ENCODE data around the gene ZSCAN2. TPM values are rescaled to one million over a fixed set of nuclear protein-coding genes. Genes with fewer than 3 reads are reported as not detected.
"Not testable (repeated sequence)": the region's sequence is repeated elsewhere in the genome, so short reads cannot be mapped to it uniquely, and the experiment has no call there.

The ZSCAN2 gene
- 1 to 10 TPM; 3.0 to 4.7 TPM for total RNA-seq
- long read RNA-seq, donor 1, partial matches to known transcripts: 0 of 1 reads
- long read RNA-seq, donor 1, other reads (novel, unspliced or antisense): 1 of 1 reads
- long read RNA-seq, donor 2, partial matches to known transcripts: 0 of 4 reads
- long read RNA-seq, donor 2, other reads (novel, unspliced or antisense): 1 of 4 reads

GRCh38 chr15:84600687-84601554, at the start of gene ZSCAN2:
TSS of gene ZSCAN2 (plus strand) at chr15:84601009. CDS start at chr15:84603928, 2,919 bp downstream.
- intact Hi-C loops (cut with DNase I): loop anchor here (10.0 kb wide), 2 partner anchors 144 to 324 kb away; partner anchors contain the start of gene ZNF592 (in 1 of the 2)

DNA sequence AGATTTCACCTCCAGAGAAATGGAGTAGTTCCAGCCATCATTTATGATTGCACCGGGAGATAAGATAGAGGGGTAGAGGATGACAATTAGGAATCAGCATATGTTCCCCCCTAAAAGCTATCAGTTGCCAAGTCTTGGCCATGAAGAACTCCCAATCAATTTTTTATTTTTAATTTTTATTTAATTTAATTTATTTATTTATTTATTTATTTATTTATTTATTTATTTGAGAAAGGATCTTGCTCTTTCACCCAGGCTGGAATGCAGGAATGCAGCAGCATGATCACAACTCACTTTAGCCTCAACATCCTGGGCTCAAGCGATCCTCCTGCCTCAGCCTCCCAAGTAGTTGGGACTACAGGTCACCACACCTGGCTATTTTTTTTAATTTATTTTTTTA, 49.2 kb upstream of the ZSCAN2 start:
- intact Hi-C loops (cut with DNase I); DNase-seq (ENCODE audit: low spot score): not testable (repeated sequence)

More at GRCh38 chr15:84600687-84601554, at the start of gene ZSCAN2:
- DNase-seq (ENCODE audit: low spot score): peak; percentile 98

DNA sequence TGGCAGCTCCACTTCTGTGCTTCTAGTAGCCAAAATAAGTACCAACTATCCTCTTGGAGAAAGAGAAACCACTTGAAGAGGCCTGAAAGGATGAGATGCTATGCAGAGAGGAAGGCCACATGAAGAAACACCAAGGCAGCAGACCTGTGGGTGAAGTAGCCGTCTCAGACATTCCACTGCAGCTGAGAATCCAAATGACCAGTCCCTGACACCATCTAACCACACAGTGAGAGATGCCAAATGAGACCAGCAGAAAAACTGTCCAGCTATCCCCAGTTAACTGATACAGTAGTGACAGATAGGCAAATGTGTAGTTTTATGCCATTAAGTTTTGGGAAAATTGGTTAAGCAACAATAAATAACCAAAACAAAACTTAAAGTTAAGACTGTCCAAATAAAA, 47.9 kb upstream of the ZSCAN2 start:
- no peak for DNase-seq (ENCODE audit: low spot score)
- intact Hi-C loops (cut with DNase I): no loop called here

- intact Hi-C loops (cut with DNase I): not testable (repeated sequence)
These were observed 44.1 kb upstream of the ZSCAN2 start for GRCh38 chr15:84556690-84557089.

DNA sequence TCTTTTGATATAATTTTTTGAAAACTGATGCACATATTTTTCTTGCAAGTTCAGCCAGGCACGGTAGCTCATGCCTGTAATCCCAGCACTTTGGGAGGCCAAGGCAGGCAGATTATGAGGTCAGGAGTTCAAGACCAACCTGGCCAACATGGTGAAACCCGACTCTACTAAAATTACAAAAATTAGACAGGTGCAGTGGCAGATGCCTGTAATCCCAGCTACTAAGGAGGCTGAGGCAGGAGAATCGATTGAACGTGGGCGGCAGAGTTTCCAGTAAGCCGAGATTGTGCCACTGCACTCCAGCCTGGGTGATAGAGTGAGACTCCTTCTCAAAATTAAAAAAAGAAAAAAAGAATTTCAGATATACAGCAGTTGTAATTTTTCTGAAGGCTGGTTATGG, 32.8 kb upstream of the ZSCAN2 start:
- DNase-seq (ENCODE audit: low spot score); intact Hi-C loops (cut with DNase I): not testable (repeated sequence)

More at GRCh38 chr15:84556690-84557089, 44.1 kb upstream of the ZSCAN2 start:
- DNase-seq (ENCODE audit: low spot score): not testable (repeated sequence)

- intact Hi-C loops (cut with DNase I): no loop called here
- peak; percentile 90 for DNase-seq (ENCODE audit: low spot score)
These were observed 30.6 kb upstream of the ZSCAN2 start for GRCh38 chr15:84570164-84570735.

GRCh38 chr15:84572231-84572630, 28.6 kb upstream of the ZSCAN2 start:
- intact Hi-C loops (cut with DNase I): no loop called here
- DNase-seq (ENCODE audit: low spot score): no peak

DNA sequence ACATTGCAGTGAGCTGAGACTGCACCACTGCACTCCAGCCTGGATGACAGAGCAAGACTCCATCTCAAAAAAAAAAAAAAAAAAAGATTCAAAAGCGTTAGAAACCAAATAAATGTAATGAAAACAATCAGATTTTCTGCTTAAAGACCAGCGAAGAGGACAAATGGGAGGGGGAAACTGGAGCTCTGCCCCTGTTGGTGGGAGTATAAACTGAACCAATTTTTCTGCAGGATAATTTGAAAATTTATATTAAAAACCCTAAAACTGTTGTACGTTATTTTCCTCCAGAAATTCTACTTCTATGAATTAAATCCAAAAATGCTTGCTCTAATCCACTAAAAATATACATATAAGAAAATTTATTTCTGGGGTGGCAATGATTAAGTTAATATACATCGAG, 25.3 kb upstream of the ZSCAN2 start:
- intact Hi-C loops (cut with DNase I): no loop called here
- no peak for DNase-seq (ENCODE audit: low spot score)

DNA sequence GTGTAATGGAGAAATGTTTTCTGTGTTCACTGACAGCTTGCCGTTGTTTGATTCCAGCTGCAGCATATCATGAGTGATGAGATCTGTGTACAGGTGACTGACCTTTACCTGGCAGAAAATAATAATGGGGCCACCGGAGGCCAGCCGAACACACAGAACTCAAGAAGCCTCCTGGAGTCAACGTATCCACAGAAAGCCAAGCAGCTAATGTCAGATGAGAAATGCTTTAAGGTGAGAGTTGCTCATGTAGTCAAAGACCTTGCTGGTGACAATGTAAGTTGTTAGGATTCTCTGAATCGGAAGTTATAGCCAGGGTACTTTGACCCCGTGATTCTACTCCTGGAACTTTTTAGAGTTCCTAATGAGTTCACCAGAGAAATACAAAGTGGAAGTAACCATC, 22.9 kb upstream of the ZSCAN2 start:
- intact Hi-C loops (cut with DNase I); DNase-seq (ENCODE audit: low spot score): not testable (repeated sequence)

DNA sequence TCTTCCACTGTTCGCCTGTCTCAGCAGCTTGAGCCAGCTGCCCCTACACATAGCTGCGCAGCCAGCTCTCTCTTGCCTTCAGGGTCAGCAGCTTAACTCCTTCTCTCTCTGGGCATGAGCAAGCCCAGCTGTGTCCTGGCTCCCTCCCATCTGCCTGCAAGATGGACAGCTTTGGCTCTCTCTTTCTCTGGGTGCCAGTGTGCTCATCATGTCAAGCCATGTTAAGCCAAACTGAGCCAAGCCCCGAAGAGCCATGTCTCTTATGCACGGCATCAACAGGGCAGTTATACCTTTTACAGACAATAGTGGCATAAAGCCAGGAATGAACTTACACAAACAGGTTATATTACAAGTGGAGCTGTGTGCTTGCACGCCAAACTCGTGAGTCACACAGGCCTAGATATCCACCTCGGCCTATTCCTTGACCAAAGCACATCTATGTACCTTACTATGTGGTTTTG, 21.5 kb upstream of the ZSCAN2 start:
- DNase-seq (ENCODE audit: low spot score); intact Hi-C loops (cut with DNase I): not testable (repeated sequence)

DNA sequence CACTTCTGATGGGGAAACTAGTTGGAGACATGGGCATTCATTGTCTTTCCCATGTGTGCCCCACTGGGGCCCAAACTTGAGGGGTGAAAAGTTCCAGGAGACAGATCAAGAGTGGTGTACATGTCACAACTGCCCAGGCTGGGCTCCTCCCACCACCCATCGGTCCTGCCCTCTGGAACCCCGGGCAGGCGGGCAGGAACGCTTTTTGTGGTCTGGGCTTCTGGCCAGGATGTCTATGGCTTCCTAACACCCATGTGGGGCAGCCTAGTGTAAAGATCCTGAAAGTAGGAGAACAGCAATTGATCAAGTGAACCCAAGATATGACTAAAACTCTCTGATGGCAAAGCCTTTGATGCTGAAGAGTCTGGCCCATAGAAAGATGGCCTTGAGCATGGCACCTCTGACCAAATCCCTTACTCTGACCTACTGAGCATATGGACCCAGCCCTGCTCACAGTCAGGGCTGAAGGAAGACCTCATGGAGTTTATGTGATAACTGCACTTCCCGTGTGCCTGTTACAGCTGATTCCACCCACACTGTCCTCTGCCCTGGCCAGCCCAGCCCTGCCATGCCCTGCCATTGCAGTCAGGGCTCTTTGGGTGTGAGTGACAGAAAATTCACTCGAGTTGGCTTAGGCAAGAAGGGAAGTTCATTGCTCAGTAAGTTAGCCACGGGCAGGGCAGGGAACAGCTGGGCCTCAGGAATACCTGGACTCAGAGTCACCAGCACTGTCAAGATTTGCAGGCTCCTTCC, 19.0 kb upstream of the ZSCAN2 start:
- intact Hi-C loops (cut with DNase I); DNase-seq (ENCODE audit: low spot score): not testable (repeated sequence)

GRCh38 chr15:84582583-84583157, 18.1 kb upstream of the ZSCAN2 start:
- no peak for DNase-seq (ENCODE audit: low spot score)
- intact Hi-C loops (cut with DNase I): no loop called here

DNA sequence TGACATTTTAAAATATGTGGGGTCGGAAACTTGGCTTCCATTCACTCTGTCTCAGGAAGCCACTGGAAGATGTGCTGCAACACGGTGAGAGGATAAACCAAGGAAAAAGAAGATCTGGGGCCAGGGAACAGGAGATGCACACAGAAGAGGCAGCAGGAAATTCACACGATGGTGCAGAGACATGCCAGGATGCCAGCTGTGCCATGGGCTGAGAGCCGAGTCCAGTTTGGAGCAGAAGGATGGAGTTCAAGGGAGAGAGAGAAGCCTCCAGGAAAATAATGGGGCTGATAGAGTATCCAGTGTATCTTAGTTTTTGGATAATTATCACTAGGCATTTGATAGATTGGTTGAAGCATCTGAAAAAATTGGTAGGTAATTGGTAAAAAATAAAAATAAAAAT, 16.9 kb upstream of the ZSCAN2 start:
- intact Hi-C loops (cut with DNase I); DNase-seq (ENCODE audit: low spot score): not testable (repeated sequence)

- intact Hi-C loops (cut with DNase I): no loop called here
- no peak for DNase-seq (ENCODE audit: low spot score)
These were observed 14.1 kb upstream of the ZSCAN2 start for GRCh38 chr15:84586696-84587095.

DNA sequence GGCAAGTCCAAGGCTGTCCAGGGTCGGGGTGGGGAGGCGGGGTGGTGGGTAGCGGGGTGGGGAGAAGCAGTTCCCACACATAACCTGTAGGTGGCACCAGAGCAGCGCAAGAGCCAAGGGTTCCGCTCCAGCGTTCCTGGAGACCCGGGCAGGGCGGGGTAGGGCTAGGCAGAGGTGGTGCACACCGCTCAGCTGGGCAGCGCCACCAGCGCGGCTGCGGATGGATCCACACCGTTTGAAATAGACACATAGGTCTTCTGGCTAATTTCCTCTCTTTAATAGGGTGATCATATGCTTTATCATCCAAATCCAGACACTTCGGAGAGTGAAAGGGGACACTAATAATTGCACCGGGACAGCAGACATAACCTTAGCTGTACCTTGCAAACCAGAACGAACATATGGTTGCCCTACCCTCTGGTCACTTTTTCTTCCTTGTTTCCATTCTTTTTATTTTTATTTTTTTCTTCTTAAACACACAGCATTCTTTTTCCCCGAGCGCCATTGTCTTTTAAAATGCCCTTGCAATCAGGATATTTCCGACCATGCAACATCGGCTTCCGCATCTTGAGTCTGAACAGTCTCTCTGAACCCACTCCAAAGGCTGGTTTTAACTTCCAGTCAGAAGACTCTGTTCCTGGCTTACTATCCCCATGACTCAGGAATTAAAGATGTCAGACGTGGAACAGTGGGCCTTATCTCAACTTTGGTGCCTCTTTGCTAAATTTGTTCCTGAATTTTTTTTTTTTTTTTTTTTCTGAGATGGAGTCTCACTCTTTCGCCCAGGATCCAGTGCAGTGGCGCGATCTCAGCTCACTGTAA, 12.5 kb upstream of the ZSCAN2 start:
- peak; percentile 96 for DNase-seq (ENCODE audit: low spot score)
- intact Hi-C loops (cut with DNase I): no loop called here

GRCh38 chr15:84590406-84590805, 10.4 kb upstream of the ZSCAN2 start:
- intact Hi-C loops (cut with DNase I): loop anchor here in 1 of 2 donors (10.0 kb wide), 1 partner anchor 234 kb away; no protein-coding TSS in a partner anchor
- DNase-seq (ENCODE audit: low spot score): no peak

DNA sequence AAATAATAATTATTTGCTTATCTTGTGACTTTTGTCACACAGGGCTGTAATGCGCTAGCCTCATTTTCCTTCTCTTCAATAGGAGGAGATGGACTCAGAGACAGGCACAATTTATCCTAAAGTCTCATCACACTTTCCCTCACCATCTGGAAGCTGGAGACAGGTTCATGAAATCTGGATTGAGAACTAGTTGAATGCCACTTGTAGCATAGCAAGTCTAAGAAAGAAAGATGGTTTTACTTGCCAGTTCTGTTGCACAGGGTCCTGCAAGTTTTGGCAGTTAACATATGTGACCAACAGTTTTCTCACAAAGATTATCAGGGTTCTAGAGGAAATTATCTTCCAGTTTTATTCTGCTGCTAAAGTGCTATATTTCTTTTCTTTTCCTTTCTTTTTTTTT, 9.0 kb upstream of the ZSCAN2 start:
- intact Hi-C loops (cut with DNase I): loop anchor here in 1 of 2 donors (10.0 kb wide), 1 partner anchor 233 kb away; no protein-coding TSS in a partner anchor
- DNase-seq (ENCODE audit: low spot score): no peak
